Measurements from ENCODE around the gene PLCL1. TPM values are rescaled to one million over a fixed set of nuclear protein-coding genes. Genes with fewer than 3 reads are reported as not detected.

Gene PLCL1
- total RNA-seq, 2 donors from 2014 or later, result 0.14 to 0.95 TPM

DNA sequence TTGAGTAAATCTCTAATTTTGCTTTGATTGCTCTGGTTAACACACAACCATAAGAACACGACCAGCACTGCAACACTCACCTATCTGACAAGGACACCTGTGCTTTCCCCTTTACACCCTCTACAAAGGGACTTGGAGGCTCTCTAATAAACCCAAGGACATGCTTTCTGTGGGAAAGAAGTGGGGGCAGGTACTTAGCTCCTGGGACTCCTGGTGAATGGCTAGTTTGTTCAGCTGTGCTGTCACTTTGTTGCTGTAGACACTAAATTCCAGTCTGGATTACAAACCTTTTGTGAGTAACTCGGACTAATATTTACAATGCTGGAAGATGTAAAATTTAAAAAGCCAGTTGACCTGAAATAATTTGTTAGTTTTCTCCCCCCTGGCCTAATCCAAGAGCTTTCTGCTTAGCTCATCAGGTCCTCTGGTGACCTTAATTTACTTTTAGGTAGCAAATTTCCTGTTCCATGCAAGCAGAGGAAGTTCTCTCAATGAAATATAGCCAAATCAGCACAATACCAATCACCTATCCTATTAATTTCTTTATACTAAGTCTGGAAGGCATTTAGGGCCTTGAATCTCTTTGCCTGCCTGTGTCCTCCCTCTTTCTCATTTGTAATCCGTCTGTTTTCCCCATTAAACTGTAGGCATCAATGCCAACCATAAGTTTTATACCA, 67.5 kb downstream of the PLCL1 start:
- H3K36me3 Mint-ChIP-seq, result no peaks in the 10 kb centered on the region
- H3K9me3 Mint-ChIP-seq, result no peaks in the 10 kb centered on the region
- peaks cover 0 to 16% of the 10 kb centered on the region in 2 donors for H3K27me3 Mint-ChIP-seq
- no peak overlapping the region for H3K27ac Mint-ChIP-seq
- no peaks in the 10 kb centered on the region for H3K4me1 Mint-ChIP-seq (ENCODE audit: low read depth in 2 of 2)
- H3K4me3 Mint-ChIP-seq, result no peak overlapping the region
- DNase-seq (ENCODE audit: low spot score), result no peak
- no peak for ATAC-seq

DNA sequence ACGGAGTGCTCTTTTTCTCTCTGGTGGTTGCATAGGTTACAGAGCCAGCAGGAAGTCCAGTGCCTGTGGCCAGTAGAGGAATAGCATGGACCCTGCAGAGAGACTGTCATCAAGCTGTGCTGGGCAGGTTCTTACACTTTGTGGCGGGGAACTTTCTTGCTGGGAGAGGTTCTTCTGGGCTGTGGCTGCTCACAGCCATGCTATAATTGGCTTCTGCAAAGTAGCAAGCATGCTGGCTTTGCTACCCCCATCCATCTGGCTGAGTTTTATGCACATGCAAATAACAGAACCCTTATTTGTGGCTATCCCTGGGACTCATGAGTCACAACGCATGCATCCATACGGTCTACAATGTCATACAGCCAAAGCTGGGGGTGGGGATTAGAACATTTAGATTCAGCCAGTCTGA, 68.9 kb downstream of the PLCL1 start:
- DNase-seq (ENCODE audit: low spot score) (no peak), ATAC-seq (no peak)
- Mint-ChIP-seq H3K27ac (no peak overlapping the region), H3K4me3 (no peak overlapping the region), H3K27me3 (peaks cover 0 to 11% of the 10 kb centered on the region in 2 donors), H3K4me1 (ENCODE audit: low read depth in 2 of 2) (no peaks in the 10 kb centered on the region), H3K36me3 (no peaks in the 10 kb centered on the region), H3K9me3 (no peaks in the 10 kb centered on the region)

DNA sequence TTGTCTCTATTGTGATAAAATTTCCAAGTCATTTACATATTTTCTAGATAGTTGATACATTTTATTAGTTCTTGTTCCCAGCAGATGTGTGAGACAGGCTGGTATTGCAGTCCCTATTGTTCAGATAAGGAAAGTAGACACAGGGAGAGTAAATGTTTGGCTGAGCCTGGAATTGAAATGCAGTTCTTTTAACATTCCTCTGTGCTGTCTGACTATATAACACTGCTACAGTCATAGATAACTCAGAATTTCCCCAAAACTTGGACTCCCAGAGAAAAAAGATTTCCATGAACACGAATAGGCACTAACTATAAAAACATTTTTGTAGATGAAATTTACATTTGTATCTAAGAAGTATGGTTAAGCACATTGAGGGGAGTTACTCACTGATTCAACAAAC, 71.4 kb downstream of the PLCL1 start:
- H3K4me1 Mint-ChIP-seq (ENCODE audit: low read depth in 2 of 2), result no peaks in the 10 kb centered on the region
- H3K27me3 Mint-ChIP-seq, result peaks cover 0 to 7% of the 10 kb centered on the region in 2 donors
- no peak for DNase-seq (ENCODE audit: low spot score)
- no peak overlapping the region for H3K27ac Mint-ChIP-seq
- no peak for ATAC-seq
- no peaks in the 10 kb centered on the region for H3K36me3 Mint-ChIP-seq
- H3K4me3 Mint-ChIP-seq, result no peak overlapping the region
- no peaks in the 10 kb centered on the region for H3K9me3 Mint-ChIP-seq

DNA sequence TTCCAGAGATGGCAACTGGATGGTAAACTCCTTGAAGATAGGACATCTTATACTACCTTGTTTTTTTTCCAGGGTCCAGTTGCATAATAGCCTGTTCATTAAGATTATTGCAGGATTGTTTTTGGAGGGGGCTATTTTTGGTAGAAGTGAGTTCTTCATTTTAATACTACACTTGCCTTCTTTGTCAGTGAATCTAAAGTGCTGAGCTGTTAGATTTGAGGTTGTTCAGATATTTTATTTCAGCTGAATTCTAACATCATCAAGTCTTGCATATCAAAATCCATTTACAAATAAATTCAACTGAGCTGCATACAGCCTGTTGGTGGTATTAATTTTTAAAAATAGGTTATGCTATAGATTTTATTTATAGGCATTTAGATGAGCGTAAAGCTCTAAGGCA, 72.1 kb downstream of the PLCL1 start:
- H3K4me1 Mint-ChIP-seq (ENCODE audit: low read depth in 2 of 2), result no peaks in the 10 kb centered on the region
- no peak overlapping the region for H3K4me3 Mint-ChIP-seq

DNA sequence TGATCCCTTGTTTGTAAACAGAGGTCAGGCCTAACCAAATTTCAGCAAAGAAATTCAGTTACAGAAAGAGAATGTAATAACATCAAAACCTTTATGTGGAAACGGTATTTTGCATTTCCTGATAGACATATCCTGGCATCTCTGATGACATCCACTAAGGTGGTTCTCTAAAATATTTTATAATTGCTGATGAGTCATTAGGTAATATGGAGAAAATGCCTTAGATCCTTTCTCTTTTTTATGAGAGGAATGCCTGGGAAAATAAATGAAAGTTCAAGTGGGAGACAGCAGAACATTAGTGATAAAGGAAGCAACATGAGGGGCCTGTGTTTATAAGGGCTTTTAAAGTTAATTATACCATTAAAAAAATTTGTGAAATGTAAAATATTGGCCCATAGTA, 72.6 kb downstream of the PLCL1 start:
- Mint-ChIP-seq H3K27ac (no peak overlapping the region), H3K27me3 (peaks cover 0 to 3% of the 10 kb centered on the region in 2 donors), H3K4me1 (ENCODE audit: low read depth in 2 of 2) (no peaks in the 10 kb centered on the region), H3K4me3 (no peak overlapping the region), H3K36me3 (no peaks in the 10 kb centered on the region), H3K9me3 (no peaks in the 10 kb centered on the region)
- DNase-seq (ENCODE audit: low spot score) (no peak), ATAC-seq (no peak)

More for the DNA sequence above, 72.1 kb downstream of the PLCL1 start:
- no peak for ATAC-seq
- H3K27me3 Mint-ChIP-seq, result peaks cover 0 to 7% of the 10 kb centered on the region in 2 donors
- no peak overlapping the region for H3K27ac Mint-ChIP-seq
- H3K36me3 Mint-ChIP-seq, result no peaks in the 10 kb centered on the region
- H3K9me3 Mint-ChIP-seq, result no peaks in the 10 kb centered on the region
- DNase-seq (ENCODE audit: low spot score), result no peak

DNA sequence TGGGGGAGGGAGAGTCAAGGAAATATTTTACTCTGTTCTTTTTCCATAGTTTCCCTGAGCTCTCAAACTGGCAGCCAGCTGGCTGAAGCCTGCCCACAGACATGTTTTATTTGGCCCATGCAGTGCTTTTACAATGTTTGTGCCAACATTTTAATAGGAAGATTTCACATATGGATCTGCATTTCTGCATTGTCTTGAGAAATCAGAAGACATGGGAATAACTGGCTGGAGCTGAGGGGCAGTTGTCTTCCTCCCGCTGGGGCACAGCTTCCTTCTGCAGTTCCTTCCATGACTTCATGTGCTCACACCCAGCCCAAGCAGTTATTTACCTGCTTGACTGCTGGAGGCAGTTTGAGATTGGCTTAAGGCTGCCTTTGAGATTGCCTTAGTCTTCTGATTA, 74.4 kb downstream of the PLCL1 start:
- no peak overlapping the region for H3K27ac Mint-ChIP-seq

DNA sequence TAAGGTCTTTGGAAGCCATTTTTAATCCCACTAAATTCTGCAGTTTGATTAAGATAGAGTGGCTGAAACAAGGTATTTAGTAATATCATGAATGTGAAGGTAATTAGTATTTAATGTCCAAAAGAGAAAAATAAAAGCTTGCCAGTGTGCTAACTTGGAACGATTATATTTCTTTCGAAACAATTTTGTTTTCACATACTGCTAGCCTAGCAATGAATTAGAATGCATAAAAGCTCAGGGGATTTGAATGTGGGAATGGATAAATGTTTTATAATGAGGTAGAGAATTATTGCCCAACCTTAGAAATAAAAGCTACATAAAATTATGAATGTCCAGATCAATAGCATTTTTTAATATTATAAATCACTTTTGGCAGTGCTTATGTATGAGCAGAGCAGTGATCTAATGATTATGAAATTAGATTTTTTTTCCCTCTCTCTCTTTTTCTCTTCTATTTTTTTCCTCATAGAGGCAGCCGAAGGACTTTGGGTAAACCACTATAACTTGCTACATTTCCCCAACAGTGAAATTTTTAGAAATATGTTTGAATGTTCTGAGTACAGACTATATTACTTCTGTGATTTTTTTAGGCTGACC, 75.5 kb downstream of the PLCL1 start:
- H3K4me3 Mint-ChIP-seq, result no peak overlapping the region
- H3K9me3 Mint-ChIP-seq, result no peaks in the 10 kb centered on the region
- ATAC-seq (no peak), DNase-seq (ENCODE audit: low spot score) (no peak)
- H3K27ac Mint-ChIP-seq, result no peak overlapping the region
- H3K36me3 Mint-ChIP-seq, result no peaks in the 10 kb centered on the region
- H3K4me1 Mint-ChIP-seq (ENCODE audit: low read depth in 2 of 2), result no peaks in the 10 kb centered on the region
- H3K27me3 Mint-ChIP-seq, result no peaks in the 10 kb centered on the region

More for the DNA sequence above, 74.4 kb downstream of the PLCL1 start:
- H3K27me3 Mint-ChIP-seq, result no peaks in the 10 kb centered on the region
- no peaks in the 10 kb centered on the region for H3K9me3 Mint-ChIP-seq
- no peaks in the 10 kb centered on the region for H3K4me1 Mint-ChIP-seq (ENCODE audit: low read depth in 2 of 2)
- no peaks in the 10 kb centered on the region for H3K36me3 Mint-ChIP-seq
- no peak for DNase-seq (ENCODE audit: low spot score)
- H3K4me3 Mint-ChIP-seq, result no peak overlapping the region
- ATAC-seq, result no peak

DNA sequence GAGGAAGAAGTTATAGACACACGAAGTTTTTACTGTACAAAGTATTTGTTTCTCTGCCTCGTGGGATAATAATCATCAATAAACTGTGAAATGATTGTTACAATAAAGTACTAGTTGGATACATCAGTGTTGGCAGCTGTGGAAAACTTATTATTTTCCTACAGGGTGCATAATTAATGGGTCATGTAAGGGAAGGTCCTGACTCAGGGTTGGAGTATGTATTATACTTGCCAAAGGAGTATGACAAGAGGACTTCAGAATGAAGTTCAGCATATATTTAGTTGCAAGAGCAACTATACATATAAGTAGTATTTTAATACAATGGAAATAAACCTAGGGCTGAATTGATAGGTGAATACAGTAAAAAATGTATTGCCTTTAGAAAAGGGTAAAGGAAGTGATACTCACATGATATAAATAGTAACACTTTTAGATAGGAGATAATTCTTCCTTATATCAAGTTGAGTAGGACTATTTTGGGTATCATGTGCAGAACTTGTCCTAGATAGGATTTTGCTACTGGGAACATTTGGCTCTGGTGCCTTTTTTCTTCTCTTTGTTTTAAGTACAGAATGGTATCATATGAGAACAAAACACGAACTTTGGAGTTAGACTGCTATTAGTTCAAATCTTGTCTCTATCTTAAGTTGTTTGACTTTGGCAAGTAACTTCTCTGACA, 79.1 kb downstream of the PLCL1 start:
- no peak for DNase-seq (ENCODE audit: low spot score)
- ATAC-seq, result no peak
- Mint-ChIP-seq H3K4me3 (no peak overlapping the region), H3K36me3 (no peaks in the 10 kb centered on the region), H3K9me3 (no peaks in the 10 kb centered on the region), H3K27me3 (no peaks in the 10 kb centered on the region), H3K27ac (no peak overlapping the region), H3K4me1 (ENCODE audit: low read depth in 2 of 2) (no peaks in the 10 kb centered on the region)

DNA sequence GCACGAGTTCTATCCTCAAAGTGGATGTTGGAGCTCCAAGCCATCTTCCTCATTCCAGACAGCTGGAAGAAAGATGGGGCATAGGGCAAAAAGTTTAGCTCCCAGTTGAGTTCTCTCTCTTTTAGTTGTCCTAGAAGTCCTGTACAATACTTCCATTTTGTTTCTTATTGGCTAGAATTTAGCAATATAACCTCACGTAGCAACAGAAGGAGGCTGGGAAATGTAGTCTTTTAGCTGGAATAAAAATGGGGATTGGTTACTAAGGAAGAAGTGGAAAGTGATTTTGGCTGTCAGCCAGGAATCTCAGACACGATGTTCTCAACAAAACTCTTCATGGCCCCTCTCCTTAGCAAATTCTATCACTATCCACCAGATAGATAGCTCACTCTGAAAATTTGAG, 79.9 kb downstream of the PLCL1 start:
- Mint-ChIP-seq H3K27ac (no peak overlapping the region), H3K9me3 (no peaks in the 10 kb centered on the region), H3K36me3 (no peaks in the 10 kb centered on the region), H3K27me3 (no peaks in the 10 kb centered on the region), H3K4me3 (no peak overlapping the region), H3K4me1 (ENCODE audit: low read depth in 2 of 2) (no peaks in the 10 kb centered on the region)
- DNase-seq (ENCODE audit: low spot score) (no peak), ATAC-seq (no peak)

DNA sequence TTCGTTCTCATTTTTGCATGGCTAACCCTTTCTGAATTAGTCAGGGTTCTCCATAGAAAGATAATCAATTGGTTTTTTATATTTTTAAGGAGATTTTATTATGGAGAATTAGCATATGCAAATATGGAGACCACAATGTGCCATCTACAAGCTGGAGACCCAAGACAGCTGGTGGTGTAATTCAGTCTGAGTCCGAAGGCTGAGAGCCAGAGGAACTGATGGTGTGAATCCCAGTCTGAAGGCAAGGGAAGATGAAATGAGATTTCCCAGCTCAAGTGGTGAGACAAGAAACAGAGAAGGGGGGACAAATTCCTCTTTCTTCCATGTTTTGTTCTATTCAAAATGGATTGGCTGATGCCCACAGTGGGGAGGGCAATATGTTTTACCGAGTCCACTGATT, 80.7 kb downstream of the PLCL1 start:
- Mint-ChIP-seq H3K36me3 (no peaks in the 10 kb centered on the region), H3K4me1 (ENCODE audit: low read depth in 2 of 2) (no peaks in the 10 kb centered on the region), H3K27ac (no peak overlapping the region), H3K4me3 (no peak overlapping the region), H3K9me3 (no peaks in the 10 kb centered on the region), H3K27me3 (no peaks in the 10 kb centered on the region)
- ATAC-seq (no peak), DNase-seq (ENCODE audit: low spot score) (no peak)

DNA sequence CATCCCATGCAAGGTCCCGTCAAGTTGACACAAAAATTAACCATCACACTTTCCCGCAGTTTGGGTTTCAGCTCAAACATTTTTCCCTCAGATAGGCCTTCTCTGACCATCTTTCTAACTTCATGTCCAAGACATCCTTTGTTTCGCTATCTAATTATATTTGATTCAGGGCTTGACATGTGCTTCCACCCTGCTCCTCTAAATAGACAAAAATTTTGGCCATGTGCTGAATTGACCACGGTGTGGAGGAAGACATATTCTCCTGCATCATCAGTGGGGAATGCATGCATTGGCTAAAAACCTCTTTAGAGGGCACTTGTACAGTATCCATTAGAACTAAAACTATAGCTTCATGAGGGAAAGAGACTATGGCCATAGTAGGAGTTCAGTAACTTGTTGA, 81.2 kb downstream of the PLCL1 start:
- no peak overlapping the region for H3K4me3 Mint-ChIP-seq
- ATAC-seq (no peak), DNase-seq (ENCODE audit: low spot score) (no peak)
- no peaks in the 10 kb centered on the region for H3K27me3 Mint-ChIP-seq
- no peaks in the 10 kb centered on the region for H3K36me3 Mint-ChIP-seq
- no peaks in the 10 kb centered on the region for H3K4me1 Mint-ChIP-seq (ENCODE audit: low read depth in 2 of 2)
- no peak overlapping the region for H3K27ac Mint-ChIP-seq
- H3K9me3 Mint-ChIP-seq, result no peaks in the 10 kb centered on the region

DNA sequence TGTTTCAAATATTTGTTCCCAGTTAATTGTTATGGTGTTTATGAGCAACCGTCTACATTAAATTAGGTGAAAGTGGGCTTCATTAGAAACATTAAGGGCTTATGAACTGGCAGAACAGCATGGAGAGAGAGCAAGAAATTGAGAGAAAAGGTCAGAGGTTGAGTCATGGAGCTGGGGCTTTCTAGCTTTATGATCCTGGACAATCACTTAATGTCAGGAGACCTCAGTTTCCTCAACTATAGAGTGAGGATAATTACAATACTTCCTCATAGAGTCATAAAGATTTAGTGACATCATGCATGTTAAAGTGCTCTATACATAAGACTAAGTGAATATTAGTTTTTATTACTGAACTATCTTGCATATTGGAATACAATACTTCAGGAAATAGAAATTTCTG, 83.9 kb downstream of the PLCL1 start:
- DNase-seq (ENCODE audit: low spot score) (no peak), ATAC-seq (no peak)
- H3K4me3 Mint-ChIP-seq, result no peak overlapping the region
- H3K4me1 Mint-ChIP-seq (ENCODE audit: low read depth in 2 of 2), result no peaks in the 10 kb centered on the region
- H3K9me3 Mint-ChIP-seq, result no peaks in the 10 kb centered on the region
- H3K36me3 Mint-ChIP-seq, result no peaks in the 10 kb centered on the region
- H3K27ac Mint-ChIP-seq, result no peak overlapping the region
- no peaks in the 10 kb centered on the region for H3K27me3 Mint-ChIP-seq

DNA sequence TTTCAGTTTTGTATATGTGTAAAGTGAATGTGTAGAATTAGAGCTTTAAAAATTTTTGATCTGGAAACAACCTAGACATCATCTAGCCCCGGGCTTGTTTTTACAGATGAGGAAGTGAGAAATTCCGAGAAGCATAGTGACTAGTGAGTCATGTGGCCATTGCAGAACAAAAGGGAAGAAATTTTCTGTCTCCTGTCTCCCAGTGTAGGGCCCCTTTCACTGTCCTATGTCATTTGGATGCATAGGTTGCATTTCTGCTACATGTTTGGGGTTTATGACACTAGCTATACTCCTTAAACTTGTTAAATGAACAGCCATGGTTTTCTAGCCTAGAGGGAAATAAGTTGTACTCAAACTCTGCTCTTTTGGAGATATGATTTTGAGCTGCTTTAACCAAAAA, 84.6 kb downstream of the PLCL1 start:
- DNase-seq (ENCODE audit: low spot score) (no peak), ATAC-seq (peak in 1 of 2 donors; percentile 72)
- Mint-ChIP-seq H3K27me3 (no peaks in the 10 kb centered on the region), H3K4me1 (ENCODE audit: low read depth in 2 of 2) (no peaks in the 10 kb centered on the region), H3K36me3 (no peaks in the 10 kb centered on the region), H3K27ac (peak overlapping the region in 1 of 2 donors; percentile 18), H3K9me3 (no peaks in the 10 kb centered on the region), H3K4me3 (no peak overlapping the region)

DNA sequence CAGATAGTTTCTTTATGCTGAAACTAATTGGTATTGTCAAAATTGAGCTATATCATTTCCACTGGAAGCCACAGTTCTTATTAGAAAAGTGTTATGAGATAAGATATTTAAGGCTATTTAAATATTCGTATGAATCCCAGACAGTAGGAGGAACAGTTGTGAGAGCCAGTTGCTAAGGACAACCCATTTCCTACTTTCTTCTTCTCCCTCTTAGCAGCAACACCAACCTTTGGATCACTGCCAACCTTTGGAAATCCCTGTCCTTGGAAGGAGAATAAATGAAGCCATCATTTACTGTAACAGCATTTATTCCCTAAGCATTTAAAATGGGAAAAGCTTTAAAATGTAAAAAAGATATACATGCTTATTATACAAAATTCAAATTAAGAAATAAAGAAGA, 85.8 kb downstream of the PLCL1 start:
- Mint-ChIP-seq H3K27ac (no peak overlapping the region), H3K4me1 (ENCODE audit: low read depth in 2 of 2) (no peaks in the 10 kb centered on the region), H3K36me3 (no peaks in the 10 kb centered on the region), H3K4me3 (no peak overlapping the region), H3K9me3 (no peaks in the 10 kb centered on the region), H3K27me3 (peaks cover 0 to 4% of the 10 kb centered on the region in 2 donors)
- no peak for ATAC-seq
- no peak for DNase-seq (ENCODE audit: low spot score)

All from natural killer cell treated with Interleukin-12 subunit alpha and Interleukin-12 subunit beta and Interleukin-15 and Interleukin-18, amount 100 ng/mL, for 72 hours (primary cell).